ENCODE results near the gene NR2F1.

NR2F1 gene

GRCh38 chr5:93593476-93594131, 10.6 kb downstream of the NR2F1 start:
- no peaks in the 10 kb centered on the region for H3K9me3 ChIP-seq (ENCODE audit: control insufficient read depth in 1 of 2, low read length in 2 of 2)
- H3K9ac ChIP-seq (ENCODE audit: low read depth in 1 of 2, low read length in 2 of 2), result no peak overlapping the region
- H3K4me3 ChIP-seq (ENCODE audit: low read depth in 1 of 2, low read length in 2 of 2), result no peak overlapping the region
- peaks cover 50 to 62% of the 10 kb centered on the region in 2 donors for H3K27me3 ChIP-seq (ENCODE audit: control insufficient read depth in 1 of 2, insufficient read depth in 2 of 2, low read length in 2 of 2)
- no peak overlapping the region for H3K27ac ChIP-seq (ENCODE audit: low read depth, low read length)
- peaks cover 4 to 10% of the 10 kb centered on the region in 2 donors for H3K4me1 ChIP-seq (ENCODE audit: control insufficient read depth in 1 of 2, insufficient read depth in 2 of 2, low read length in 2 of 2)
- H3K36me3 ChIP-seq (ENCODE audit: control insufficient read depth in 1 of 2, insufficient read depth in 2 of 2, low read length in 2 of 2), result no peaks in the 10 kb centered on the region

- no peak overlapping the region for H3K9ac ChIP-seq (ENCODE audit: low read depth in 1 of 2, low read length in 2 of 2)
- no peak overlapping the region for H3K27ac ChIP-seq (ENCODE audit: low read depth, low read length)
- peaks cover 4 to 10% of the 10 kb centered on the region in 2 donors for H3K4me1 ChIP-seq (ENCODE audit: control insufficient read depth in 1 of 2, insufficient read depth in 2 of 2, low read length in 2 of 2)
- H3K9me3 ChIP-seq (ENCODE audit: control insufficient read depth in 1 of 2, low read length in 2 of 2), result no peaks in the 10 kb centered on the region
- no peaks in the 10 kb centered on the region for H3K36me3 ChIP-seq (ENCODE audit: control insufficient read depth in 1 of 2, insufficient read depth in 2 of 2, low read length in 2 of 2)
- peaks cover 52 to 68% of the 10 kb centered on the region in 2 donors for H3K27me3 ChIP-seq (ENCODE audit: control insufficient read depth in 1 of 2, insufficient read depth in 2 of 2, low read length in 2 of 2)
- no peak overlapping the region for H3K4me3 ChIP-seq (ENCODE audit: low read depth in 1 of 2, low read length in 2 of 2)
These were observed 11.8 kb downstream of the NR2F1 start for GRCh38 chr5:93594591-93595419.

GRCh38 chr5:93595420-93596147, 12.6 kb downstream of the NR2F1 start:
- H3K36me3 ChIP-seq (ENCODE audit: control insufficient read depth in 1 of 2, insufficient read depth in 2 of 2, low read length in 2 of 2), result no peaks in the 10 kb centered on the region

GRCh38 chr5:93596310-93596675, 13.3 kb downstream of the NR2F1 start:
- Histone ChIP-seq H3K4me3 (ENCODE audit: low read depth in 1 of 2, low read length in 2 of 2) (no peak overlapping the region), H3K27ac (ENCODE audit: low read depth, low read length) (no peak overlapping the region), H3K27me3 (ENCODE audit: control insufficient read depth in 1 of 2, insufficient read depth in 2 of 2, low read length in 2 of 2) (peaks cover 66 to 78% of the 10 kb centered on the region in 2 donors), H3K9me3 (ENCODE audit: control insufficient read depth in 1 of 2, low read length in 2 of 2) (no peaks in the 10 kb centered on the region), H3K9ac (ENCODE audit: low read depth in 1 of 2, low read length in 2 of 2) (no peak overlapping the region), H3K36me3 (ENCODE audit: control insufficient read depth in 1 of 2, insufficient read depth in 2 of 2, low read length in 2 of 2) (no peaks in the 10 kb centered on the region), H3K4me1 (ENCODE audit: control insufficient read depth in 1 of 2, insufficient read depth in 2 of 2, low read length in 2 of 2) (peaks cover 4 to 10% of the 10 kb centered on the region in 2 donors)

More at GRCh38 chr5:93595420-93596147, 12.6 kb downstream of the NR2F1 start:
- Histone ChIP-seq H3K9me3 (ENCODE audit: control insufficient read depth in 1 of 2, low read length in 2 of 2) (no peaks in the 10 kb centered on the region), H3K4me3 (ENCODE audit: low read depth in 1 of 2, low read length in 2 of 2) (no peak overlapping the region), H3K27ac (ENCODE audit: low read depth, low read length) (no peak overlapping the region), H3K9ac (ENCODE audit: low read depth in 1 of 2, low read length in 2 of 2) (no peak overlapping the region), H3K4me1 (ENCODE audit: control insufficient read depth in 1 of 2, insufficient read depth in 2 of 2, low read length in 2 of 2) (peaks cover 4 to 10% of the 10 kb centered on the region in 2 donors), H3K27me3 (ENCODE audit: control insufficient read depth in 1 of 2, insufficient read depth in 2 of 2, low read length in 2 of 2) (peaks cover 59 to 75% of the 10 kb centered on the region in 2 donors)

GRCh38 chr5:93596676-93597490, 13.9 kb downstream of the NR2F1 start:
- Histone ChIP-seq H3K9me3 (ENCODE audit: control insufficient read depth in 1 of 2, low read length in 2 of 2) (no peaks in the 10 kb centered on the region), H3K27ac (ENCODE audit: low read depth, low read length) (no peak overlapping the region), H3K9ac (ENCODE audit: low read depth in 1 of 2, low read length in 2 of 2) (no peak overlapping the region), H3K27me3 (ENCODE audit: control insufficient read depth in 1 of 2, insufficient read depth in 2 of 2, low read length in 2 of 2) (peaks cover 72 to 81% of the 10 kb centered on the region in 2 donors), H3K4me3 (ENCODE audit: low read depth in 1 of 2, low read length in 2 of 2) (no peak overlapping the region), H3K36me3 (ENCODE audit: control insufficient read depth in 1 of 2, insufficient read depth in 2 of 2, low read length in 2 of 2) (no peaks in the 10 kb centered on the region), H3K4me1 (ENCODE audit: control insufficient read depth in 1 of 2, insufficient read depth in 2 of 2, low read length in 2 of 2) (peaks cover 5 to 10% of the 10 kb centered on the region in 2 donors)

GRCh38 chr5:93598091-93599000, 15.3 kb downstream of the NR2F1 start:
- H3K9me3 ChIP-seq (ENCODE audit: control insufficient read depth in 1 of 2, low read length in 2 of 2), result no peaks in the 10 kb centered on the region
- H3K27ac ChIP-seq (ENCODE audit: low read depth, low read length), result no peak overlapping the region
- no peak overlapping the region for H3K4me3 ChIP-seq (ENCODE audit: low read depth in 1 of 2, low read length in 2 of 2)
- H3K27me3 ChIP-seq (ENCODE audit: control insufficient read depth in 1 of 2, insufficient read depth in 2 of 2, low read length in 2 of 2), result peaks cover 87 to 89% of the 10 kb centered on the region in 2 donors
- H3K4me1 ChIP-seq (ENCODE audit: control insufficient read depth in 1 of 2, insufficient read depth in 2 of 2, low read length in 2 of 2), result peaks cover 9 to 10% of the 10 kb centered on the region in 2 donors
- no peaks in the 10 kb centered on the region for H3K36me3 ChIP-seq (ENCODE audit: control insufficient read depth in 1 of 2, insufficient read depth in 2 of 2, low read length in 2 of 2)
- H3K9ac ChIP-seq (ENCODE audit: low read depth in 1 of 2, low read length in 2 of 2), result no peak overlapping the region

- peaks cover 90 to 93% of the 10 kb centered on the region in 2 donors for H3K27me3 ChIP-seq (ENCODE audit: control insufficient read depth in 1 of 2, insufficient read depth in 2 of 2, low read length in 2 of 2)
- H3K9ac ChIP-seq (ENCODE audit: low read depth in 1 of 2, low read length in 2 of 2), result no peak overlapping the region
- H3K4me1 ChIP-seq (ENCODE audit: control insufficient read depth in 1 of 2, insufficient read depth in 2 of 2, low read length in 2 of 2), result peaks cover 9 to 10% of the 10 kb centered on the region in 2 donors
- H3K4me3 ChIP-seq (ENCODE audit: low read depth in 1 of 2, low read length in 2 of 2), result no peak overlapping the region
- H3K9me3 ChIP-seq (ENCODE audit: control insufficient read depth in 1 of 2, low read length in 2 of 2), result no peaks in the 10 kb centered on the region
- no peak overlapping the region for H3K27ac ChIP-seq (ENCODE audit: low read depth, low read length)
- no peaks in the 10 kb centered on the region for H3K36me3 ChIP-seq (ENCODE audit: control insufficient read depth in 1 of 2, insufficient read depth in 2 of 2, low read length in 2 of 2)
These were observed 16.0 kb downstream of the NR2F1 start for GRCh38 chr5:93599001-93599379.

GRCh38 chr5:93599399-93600120, 16.5 kb downstream of the NR2F1 start:
- no peaks in the 10 kb centered on the region for H3K36me3 ChIP-seq (ENCODE audit: control insufficient read depth in 1 of 2, insufficient read depth in 2 of 2, low read length in 2 of 2)
- peaks cover 9 to 10% of the 10 kb centered on the region in 2 donors for H3K4me1 ChIP-seq (ENCODE audit: control insufficient read depth in 1 of 2, insufficient read depth in 2 of 2, low read length in 2 of 2)
- peaks cover 92 to 96% of the 10 kb centered on the region in 2 donors for H3K27me3 ChIP-seq (ENCODE audit: control insufficient read depth in 1 of 2, insufficient read depth in 2 of 2, low read length in 2 of 2)
- H3K4me3 ChIP-seq (ENCODE audit: low read depth in 1 of 2, low read length in 2 of 2), result no peak overlapping the region
- H3K27ac ChIP-seq (ENCODE audit: low read depth, low read length), result no peak overlapping the region
- H3K9ac ChIP-seq (ENCODE audit: low read depth in 1 of 2, low read length in 2 of 2), result no peak overlapping the region
- H3K9me3 ChIP-seq (ENCODE audit: control insufficient read depth in 1 of 2, low read length in 2 of 2), result no peaks in the 10 kb centered on the region

Measured in duodenal mucosa (tissue), 2 donors.